ENCODE results near the gene THSD4.

GRCh38 chr15:71559098-71559497, 443.8 kb downstream of the THSD4 start:
- TF ChIP-seq POLR2A (IDR thresholded peaks at IDR 0.05): no peak
- TF ChIP-seq CTCF (IDR thresholded peaks at IDR 0.05): no peak

All from thyroid gland (tissue), 4 donors.